Endothelial cell of umbilical vein (primary cell): Measurements from ENCODE around the gene RPS19. TPM values are rescaled to one million over a fixed set of nuclear protein-coding genes. Genes with fewer than 3 reads are reported as not detected.

Experiments used
- BruUV-seq: library from RNA; stranded (reverse); fragments of 400-500 nt; replicated peaks from 2 replicates; lab custom pipeline; 2021; lab: Mats Ljungman, UMichigan
- CTCF ChIA-PET: fragments of 300-600, 350-600 bp; sonication (Branson Sonifier 250); formaldehyde crosslinking; loops from one replicate; lab custom pipeline; 2021; ENCODE audit warnings: antibody characterized with exemption, inconsistent platforms; lab: Charles Lee
- POLR2A ChIA-PET: fragments of 300-600, 350-600 bp; sonication (Branson Sonifier 250); formaldehyde crosslinking; loops from one replicate; lab custom pipeline; 2021; ENCODE audit warnings: antibody characterized with exemption, inconsistent platforms; lab: Charles Lee
- DNase-seq: peaks from one replicate; pipeline ENCODE4 v3.0.0-alpha.2; 2011; ENCODE audit warnings: low read depth, low spot score
- FAIRE-seq: peaks from 2 replicates; lab custom pipeline; 2011; peaks lifted over from hg19 to GRCh38; lab: Jason Lieb, UNC
- H2AFZ ChIP-seq: 2 replicates; pipeline ENCODE4 v1.6.0; 2012; ENCODE audit warnings: low read depth, low read length, control low read depth, inconsistent platforms
- H3K27ac ChIP-seq: 2 replicates; pipeline ENCODE4 v1.5.1; 2011; ENCODE audit warnings: low read depth, mild to moderate bottlenecking, control low read depth, low read length, moderate library complexity; ENCODE audit not compliant: insufficient read depth
- H3K27me3 ChIP-seq, 2 experiments: 2 replicates each; pipeline versions ENCODE4 v1.6.0 to v1.6.1; 2011; ENCODE audit warnings: low read length in 2 of 2, mixed read lengths in 1 of 2; ENCODE audit not compliant: control insufficient read depth in 2 of 2, insufficient read depth in 2 of 2
- H3K36me3 ChIP-seq, 2 experiments: 2 replicates in 1 of 2; 3 replicates in 1 of 2; pipeline ENCODE4 v1.5.1; 2011; ENCODE audit warnings: low read length in 2 of 2, mild to moderate bottlenecking in 1 of 2, moderate library complexity in 1 of 2; ENCODE audit not compliant: control insufficient read depth in 2 of 2, insufficient read depth in 2 of 2; ENCODE audit errors: extremely low read depth in 1 of 2
- H3K4me1 ChIP-seq: 3 replicates; pipeline ENCODE4 v1.5.1; 2011; ENCODE audit warnings: mild to moderate bottlenecking, low read length; ENCODE audit not compliant: control insufficient read depth, insufficient read depth; ENCODE audit errors: extremely low read depth
- H3K4me2 ChIP-seq: 2 replicates; pipeline ENCODE4 v1.6.1; 2011; ENCODE audit warnings: low read length, control low read depth, mixed read lengths; ENCODE audit not compliant: insufficient read depth
- H3K4me3 ChIP-seq, 3 experiments: fragments of 200-600 bp in 1 of 3; sonication (generic), shearing (Covaris generic) in 1 of 3; replicated peaks in 1 of 3; 2 replicates each; pipeline ENCODE4 v1.5.1; 2011 to 2016; ENCODE audit warnings: control low read depth in 3 of 3, low read length in 3 of 3, mild to moderate bottlenecking in 2 of 3, inconsistent platforms in 1 of 3, low read depth in 1 of 3, moderate library complexity in 1 of 3; ENCODE audit not compliant: insufficient read depth in 1 of 3
- H3K79me2 ChIP-seq: 2 replicates; pipeline ENCODE4 v1.6.0; 2012; ENCODE audit warnings: low read length, inconsistent platforms; ENCODE audit not compliant: control insufficient read depth, insufficient read depth
- H3K9ac ChIP-seq: replicated peaks from 2 replicates; pipeline ENCODE3; 2011; ENCODE audit warnings: low read length, control low read depth; ENCODE audit not compliant: insufficient read depth; ENCODE audit errors: extremely low read depth
- H3K9me1 ChIP-seq: replicated peaks from 3 replicates; pipeline ENCODE4 v1.6.0; 2011; ENCODE audit warnings: mild to moderate bottlenecking, low read length; ENCODE audit not compliant: control insufficient read depth, insufficient read depth; ENCODE audit errors: extremely low read depth
- H3K9me3 ChIP-seq: replicated peaks from 2 replicates; pipeline ENCODE4 v1.5.1; 2012; ENCODE audit warnings: low read length, inconsistent platforms; ENCODE audit not compliant: control insufficient read depth, insufficient read depth
- H4K20me1 ChIP-seq: replicated peaks from 2 replicates; pipeline ENCODE3; 2011; ENCODE audit warnings: mild to moderate bottlenecking, low read length; ENCODE audit not compliant: control insufficient read depth, insufficient read depth; ENCODE audit errors: extremely low read depth
- EZH2 ChIP-seq: IDR thresholded peaks from 2 replicates; pipeline ENCODE4 v1.6.1; 2012; ENCODE audit warnings: borderline replicate concordance, low read depth, mild to moderate bottlenecking, moderate library complexity, low read length, inconsistent platforms; ENCODE audit not compliant: severe bottlenecking
- FOS ChIP-seq: IDR thresholded peaks from 2 replicates; pipeline ENCODE4 v1.6.1; 2011; ENCODE audit warnings: mild to moderate bottlenecking, low read length, moderate library complexity, borderline replicate concordance; ENCODE audit not compliant: insufficient read depth
- GATA2 ChIP-seq: IDR thresholded peaks from 2 replicates; pipeline ENCODE4 v1.7.0; 2011; ENCODE audit warnings: low read depth, mild to moderate bottlenecking, moderate library complexity, mixed read lengths, low read length; ENCODE audit not compliant: insufficient read length, insufficient read depth
- JUN ChIP-seq: IDR thresholded peaks from 2 replicates; pipeline ENCODE4 v1.6.1; 2011; ENCODE audit warnings: borderline replicate concordance, low read depth; ENCODE audit not compliant: insufficient read length, insufficient read depth
- MYC ChIP-seq: IDR thresholded peaks from one replicate; pipeline ENCODE4 v1.6.1; 2011; ENCODE audit warnings: mild to moderate bottlenecking, low read depth, low read length
- POLR2A ChIP-seq: IDR thresholded peaks from 2 replicates; pipeline ENCODE4 v1.6.1; 2012; ENCODE audit warnings: low read depth, mild to moderate bottlenecking, control low read depth, low read length
- POLR2AphosphoS5 ChIP-seq: IDR thresholded peaks from 2 replicates; pipeline ENCODE4 v1.6.1; 2012; ENCODE audit warnings: low read depth, mild to moderate bottlenecking, control low read depth, low read length, moderate library complexity; ENCODE audit not compliant: insufficient read depth
- dilution Hi-C: fragments of 300-500 bp; cut with MboI; formaldehyde crosslinking; loops from one replicate; pipeline ENCODE4 v1.15.0; 2019; ENCODE audit warnings: low sequenced_read_pairs; ENCODE audit not compliant: extremely low pct_ligation_motif_present
- intact Hi-C: fragments of 100-400 bp; cut with micrococcal nuclease; formaldehyde crosslinking; loops from one replicate; pipeline ENCODE4 v1.10.0; 2022
- polyA plus RNA-seq, 4 experiments: library from polyadenylated mRNA; depleted of rRNA in 3 of 4; stranded (reverse) in 3 of 4; unstranded in 1 of 4; fragments of >200 nt; gene quantifications; 2 replicates each; pipeline versions ENCODE4 v1.2.1 to v1.2.3, GENCODE V29; 2011 to 2012; ENCODE audit warnings: missing spikeins in 1 of 4
- total RNA-seq: library from RNA; stranded (reverse); gene quantifications from 2 replicates; pipeline ENCODE4 v1.2.3, GENCODE V29; 2021
- TF ChIP-seq, protein P1 (sequence below), 2 donors: IDR thresholded peaks; 1 replicate in 1 of 2; 2 replicates in 1 of 2; pipeline ENCODE4 v1.5.1; 2011; ENCODE audit warnings: low read length in 2 of 2, mild to moderate bottlenecking in 2 of 2, moderate library complexity in 2 of 2, control low read depth in 1 of 2, inconsistent platforms in 1 of 2, low read depth in 1 of 2; ENCODE audit not compliant: insufficient read depth in 1 of 2; ENCODE audit errors: extremely low read depth in 1 of 2
- TF ChIP-seq, protein P2 (sequence below): IDR thresholded peaks from 2 replicates; pipeline ENCODE4 v1.6.1; 2011; ENCODE audit not compliant: insufficient read depth, insufficient read length

Gene RPS19
- total and polyA plus RNA-seq, 2 donors (not counting 3 experiments of a cell fraction or from before 2014, with no cell fraction given), result 2,234 to 4,353 TPM

DNA sequence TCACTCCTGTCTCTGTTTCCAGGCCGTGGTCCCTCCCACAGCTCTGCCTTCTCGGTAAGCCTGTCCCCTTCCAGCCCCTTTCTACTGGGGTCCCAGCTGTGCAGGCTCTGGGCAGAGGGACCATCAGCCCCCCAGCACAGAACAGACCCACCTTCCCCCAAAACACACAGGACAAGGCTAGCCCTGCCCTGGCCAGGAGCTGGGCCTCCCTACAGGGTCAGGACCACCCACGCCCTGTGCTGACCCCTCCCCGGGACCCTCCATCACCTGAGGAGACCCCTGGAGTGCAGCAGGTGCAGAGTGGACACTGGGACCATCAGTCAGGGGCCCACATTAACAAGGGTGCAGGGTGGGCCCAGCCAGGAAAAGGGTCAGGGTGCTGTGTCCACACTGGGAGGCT lies 49.8 kb upstream of the RPS19 start:
- Histone ChIP-seq H3K4me2 (no peak overlapping the region), H3K9me1 (no peaks in the 10 kb centered on the region), H2AFZ (no peak overlapping the region), H4K20me1 (no peaks in the 10 kb centered on the region), H3K4me1 (no peaks in the 10 kb centered on the region), H3K27ac (no peak overlapping the region), H3K4me3 (no peak overlapping the region), H3K9me3 (no peaks in the 10 kb centered on the region), H3K36me3 (no peaks in the 10 kb centered on the region), H3K79me2 (no peaks in the 10 kb centered on the region), H3K27me3 (no peaks in the 10 kb centered on the region), H3K9ac (no peak overlapping the region)
- TF ChIP-seq GATA2, result no peak
- TF ChIP-seq POLR2A, result no peak
- TF ChIP-seq EZH2, result no peak
- no peak for TF ChIP-seq MYC
- TF ChIP-seq, protein P1, sequence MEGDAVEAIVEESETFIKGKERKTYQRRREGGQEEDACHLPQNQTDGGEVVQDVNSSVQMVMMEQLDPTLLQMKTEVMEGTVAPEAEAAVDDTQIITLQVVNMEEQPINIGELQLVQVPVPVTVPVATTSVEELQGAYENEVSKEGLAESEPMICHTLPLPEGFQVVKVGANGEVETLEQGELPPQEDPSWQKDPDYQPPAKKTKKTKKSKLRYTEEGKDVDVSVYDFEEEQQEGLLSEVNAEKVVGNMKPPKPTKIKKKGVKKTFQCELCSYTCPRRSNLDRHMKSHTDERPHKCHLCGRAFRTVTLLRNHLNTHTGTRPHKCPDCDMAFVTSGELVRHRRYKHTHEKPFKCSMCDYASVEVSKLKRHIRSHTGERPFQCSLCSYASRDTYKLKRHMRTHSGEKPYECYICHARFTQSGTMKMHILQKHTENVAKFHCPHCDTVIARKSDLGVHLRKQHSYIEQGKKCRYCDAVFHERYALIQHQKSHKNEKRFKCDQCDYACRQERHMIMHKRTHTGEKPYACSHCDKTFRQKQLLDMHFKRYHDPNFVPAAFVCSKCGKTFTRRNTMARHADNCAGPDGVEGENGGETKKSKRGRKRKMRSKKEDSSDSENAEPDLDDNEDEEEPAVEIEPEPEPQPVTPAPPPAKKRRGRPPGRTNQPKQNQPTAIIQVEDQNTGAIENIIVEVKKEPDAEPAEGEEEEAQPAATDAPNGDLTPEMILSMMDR (IDR thresholded peaks at IDR 0.05; ENCODE audit: extremely low read depth in 1 of 2, insufficient read depth in 1 of 2, low read depth in 1 of 2, low read length in 2 of 2), result no peak
- no peak for TF ChIP-seq JUN
- TF ChIP-seq POLR2AphosphoS5, result no peak
- no peak for TF ChIP-seq FOS
- TF ChIP-seq, protein P2, sequence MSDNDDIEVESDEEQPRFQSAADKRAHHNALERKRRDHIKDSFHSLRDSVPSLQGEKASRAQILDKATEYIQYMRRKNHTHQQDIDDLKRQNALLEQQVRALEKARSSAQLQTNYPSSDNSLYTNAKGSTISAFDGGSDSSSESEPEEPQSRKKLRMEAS, result no peak
- CTCF ChIA-PET, result interaction anchor here (1.0 to 1.8 kb wide), 3 partner anchors 15 to 56 kb away, joined by 5 to 10 read pairs (median 6); partner anchors contain the start of gene CEACAM6
- no TSS peak for BruUV-seq
- dilution Hi-C loops, result no loop called here
- POLR2A ChIA-PET, result no interaction called here
- FAIRE-seq (no peak), DNase-seq (no peak)
- intact Hi-C loops, result no loop called here
